ENCODE data around the gene RPS3. TPM values are rescaled to one million over a fixed set of nuclear protein-coding genes. Genes with fewer than 3 reads are reported as not detected.

RPS3 gene
- polyA plus RNA-seq, 1 donor (not counting 4 experiments of a cell fraction or from before 2014, with no cell fraction given): 3,843 TPM

DNA sequence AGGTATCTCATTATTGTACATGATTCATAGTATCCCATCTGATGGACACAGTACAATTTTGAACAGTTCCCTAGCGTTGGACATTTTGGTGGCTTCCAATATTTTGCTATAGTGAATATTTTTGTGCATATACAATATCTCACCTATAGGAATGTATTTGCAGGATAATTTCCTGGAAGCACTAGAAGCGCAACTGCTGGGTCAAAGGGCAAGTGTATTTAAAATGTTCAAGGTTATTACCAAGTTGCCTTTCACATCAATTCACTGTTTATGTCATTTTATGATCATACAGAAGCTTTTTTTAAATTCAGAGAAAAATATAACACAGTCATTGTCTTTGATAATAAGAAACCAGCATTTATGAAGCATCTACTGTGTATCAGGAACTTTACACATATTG lies 19.1 kb upstream of the RPS3 start:
- Histone ChIP-seq H2AFZ (ENCODE audit: control insufficient read depth, low read length) (no peak overlapping the region), H3K4me2 (ENCODE audit: control insufficient read depth, extremely low read depth, insufficient read depth, low read depth, low read length) (no peak overlapping the region), H3K9me3 (ENCODE audit: control insufficient read depth, low read depth, low read length) (no peaks in the 10 kb centered on the region), H3K27ac (ENCODE audit: control insufficient read depth, insufficient read depth, low read length) (no peak overlapping the region), H4K20me1 (ENCODE audit: control insufficient read depth, extremely low read depth, insufficient read depth, low read length) (no peaks in the 10 kb centered on the region), H3K9ac (ENCODE audit: control insufficient read depth, extremely low read depth, insufficient read depth, low read length) (no peak overlapping the region), H3K4me3 (ENCODE audit: control insufficient read depth in 2 of 3, extremely low read depth in 1 of 3, insufficient read depth in 2 of 3, low read depth in 1 of 3, low read length in 3 of 3) (no peak overlapping the region), H3K79me2 (ENCODE audit: control insufficient read depth, insufficient read depth, low read length) (no peaks in the 10 kb centered on the region), H3K36me3 (ENCODE audit: control insufficient read depth in 2 of 2, extremely low read depth in 1 of 2, insufficient read depth in 2 of 2, low read length in 2 of 2) (no peaks in the 10 kb centered on the region), H3K27me3 (ENCODE audit: control insufficient read depth, extremely low read depth, insufficient read depth, low read length) (no peaks in the 10 kb centered on the region), H3K9me1 (ENCODE audit: control insufficient read depth, extremely low read depth, insufficient read depth, low read length) (no peaks in the 10 kb centered on the region), H3K4me1 (ENCODE audit: control insufficient read depth, extremely low read depth, insufficient read depth, low read length) (peaks cover 3% of the 10 kb centered on the region)
- dilution Hi-C loops (cut with MboI; ENCODE audit: extremely low pct_ligation_motif_present, low sequenced_read_pairs): no loop called here
- FAIRE-seq (no peak), DNase-seq (ENCODE audit: low read depth, low spot score) (no peak)
- TF ChIP-seq EZH2 (IDR thresholded peaks at IDR 0.05; ENCODE audit: low read length): no peak
- TF ChIP-seq, protein P1, sequence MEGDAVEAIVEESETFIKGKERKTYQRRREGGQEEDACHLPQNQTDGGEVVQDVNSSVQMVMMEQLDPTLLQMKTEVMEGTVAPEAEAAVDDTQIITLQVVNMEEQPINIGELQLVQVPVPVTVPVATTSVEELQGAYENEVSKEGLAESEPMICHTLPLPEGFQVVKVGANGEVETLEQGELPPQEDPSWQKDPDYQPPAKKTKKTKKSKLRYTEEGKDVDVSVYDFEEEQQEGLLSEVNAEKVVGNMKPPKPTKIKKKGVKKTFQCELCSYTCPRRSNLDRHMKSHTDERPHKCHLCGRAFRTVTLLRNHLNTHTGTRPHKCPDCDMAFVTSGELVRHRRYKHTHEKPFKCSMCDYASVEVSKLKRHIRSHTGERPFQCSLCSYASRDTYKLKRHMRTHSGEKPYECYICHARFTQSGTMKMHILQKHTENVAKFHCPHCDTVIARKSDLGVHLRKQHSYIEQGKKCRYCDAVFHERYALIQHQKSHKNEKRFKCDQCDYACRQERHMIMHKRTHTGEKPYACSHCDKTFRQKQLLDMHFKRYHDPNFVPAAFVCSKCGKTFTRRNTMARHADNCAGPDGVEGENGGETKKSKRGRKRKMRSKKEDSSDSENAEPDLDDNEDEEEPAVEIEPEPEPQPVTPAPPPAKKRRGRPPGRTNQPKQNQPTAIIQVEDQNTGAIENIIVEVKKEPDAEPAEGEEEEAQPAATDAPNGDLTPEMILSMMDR (optimal IDR thresholded peaks at IDR 0.05 in 1 of 3, IDR thresholded peaks at IDR 0.05 in 1 of 3, conservative IDR thresholded peaks at IDR 0.05 in 1 of 3; ENCODE audit: extremely low read depth in 1 of 3, insufficient read depth in 2 of 3, low read length in 3 of 3): no peak

DNA sequence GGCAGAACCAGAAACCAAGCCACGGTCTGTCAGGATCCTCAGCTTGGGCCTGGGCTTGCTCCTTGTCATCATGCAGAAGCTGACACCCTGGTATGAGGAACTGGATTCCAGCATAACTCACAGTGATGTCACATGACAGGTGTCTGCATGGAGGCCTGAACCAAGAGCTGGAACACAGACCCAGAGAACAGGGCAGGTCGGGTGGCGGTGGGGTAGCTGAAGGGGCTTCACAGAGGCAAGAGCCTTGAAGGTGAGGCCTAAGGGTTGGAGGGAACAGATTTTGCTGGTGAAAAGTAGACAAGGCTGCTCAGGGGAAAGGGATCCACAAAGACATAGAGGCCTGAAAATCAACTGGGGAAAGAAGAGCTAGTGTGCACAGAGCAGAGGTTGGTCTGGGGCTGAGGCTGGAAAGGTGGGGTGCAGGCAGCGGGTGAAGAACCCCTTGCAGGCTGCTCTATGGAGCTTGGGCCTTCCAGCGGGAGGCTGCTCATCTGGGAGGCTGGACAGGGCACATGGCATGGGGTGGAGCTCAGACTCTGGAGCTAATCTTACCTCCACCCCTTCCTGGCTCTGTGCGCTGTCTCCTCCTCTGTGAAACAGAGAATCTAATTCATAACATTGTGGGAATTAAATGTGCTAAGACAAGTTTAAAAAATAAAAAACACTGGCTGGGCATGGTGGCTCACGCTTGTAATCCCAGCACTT lies 18.4 kb upstream of the RPS3 start:
- Histone ChIP-seq H3K4me2 (ENCODE audit: control insufficient read depth, extremely low read depth, insufficient read depth, low read depth, low read length) (no peak overlapping the region), H3K27me3 (ENCODE audit: control insufficient read depth, extremely low read depth, insufficient read depth, low read length) (no peaks in the 10 kb centered on the region), H4K20me1 (ENCODE audit: control insufficient read depth, extremely low read depth, insufficient read depth, low read length) (no peaks in the 10 kb centered on the region), H3K9me3 (ENCODE audit: control insufficient read depth, low read depth, low read length) (no peaks in the 10 kb centered on the region), H3K4me1 (ENCODE audit: control insufficient read depth, extremely low read depth, insufficient read depth, low read length) (peaks cover 3% of the 10 kb centered on the region), H3K9ac (ENCODE audit: control insufficient read depth, extremely low read depth, insufficient read depth, low read length) (no peak overlapping the region), H3K79me2 (ENCODE audit: control insufficient read depth, insufficient read depth, low read length) (no peaks in the 10 kb centered on the region), H3K9me1 (ENCODE audit: control insufficient read depth, extremely low read depth, insufficient read depth, low read length) (no peaks in the 10 kb centered on the region), H2AFZ (ENCODE audit: control insufficient read depth, low read length) (no peak overlapping the region), H3K36me3 (ENCODE audit: control insufficient read depth in 2 of 2, extremely low read depth in 1 of 2, insufficient read depth in 2 of 2, low read length in 2 of 2) (no peaks in the 10 kb centered on the region), H3K27ac (ENCODE audit: control insufficient read depth, insufficient read depth, low read length) (no peak overlapping the region), H3K4me3 (ENCODE audit: control insufficient read depth in 2 of 3, extremely low read depth in 1 of 3, insufficient read depth in 2 of 3, low read depth in 1 of 3, low read length in 3 of 3) (no peak overlapping the region)
- FAIRE-seq (no peak), DNase-seq (ENCODE audit: low read depth, low spot score) (no peak)
- dilution Hi-C loops (cut with MboI; ENCODE audit: extremely low pct_ligation_motif_present, low sequenced_read_pairs): no loop called here
- TF ChIP-seq EZH2 (IDR thresholded peaks at IDR 0.05; ENCODE audit: low read length): no peak
- TF ChIP-seq, protein P1 (optimal IDR thresholded peaks at IDR 0.05 in 1 of 3, IDR thresholded peaks at IDR 0.05 in 1 of 3, conservative IDR thresholded peaks at IDR 0.05 in 1 of 3; ENCODE audit: extremely low read depth in 1 of 3, insufficient read depth in 2 of 3, low read length in 3 of 3): no peak
